Retina (tissue), 1 donor: Measurements from ENCODE around the gene ARID3A.

ENCODE experiments used
- DNase-seq: peaks from one replicate; pipeline ENCODE4 v3.0.0-alpha.2; 2016

The ARID3A gene

DNA sequence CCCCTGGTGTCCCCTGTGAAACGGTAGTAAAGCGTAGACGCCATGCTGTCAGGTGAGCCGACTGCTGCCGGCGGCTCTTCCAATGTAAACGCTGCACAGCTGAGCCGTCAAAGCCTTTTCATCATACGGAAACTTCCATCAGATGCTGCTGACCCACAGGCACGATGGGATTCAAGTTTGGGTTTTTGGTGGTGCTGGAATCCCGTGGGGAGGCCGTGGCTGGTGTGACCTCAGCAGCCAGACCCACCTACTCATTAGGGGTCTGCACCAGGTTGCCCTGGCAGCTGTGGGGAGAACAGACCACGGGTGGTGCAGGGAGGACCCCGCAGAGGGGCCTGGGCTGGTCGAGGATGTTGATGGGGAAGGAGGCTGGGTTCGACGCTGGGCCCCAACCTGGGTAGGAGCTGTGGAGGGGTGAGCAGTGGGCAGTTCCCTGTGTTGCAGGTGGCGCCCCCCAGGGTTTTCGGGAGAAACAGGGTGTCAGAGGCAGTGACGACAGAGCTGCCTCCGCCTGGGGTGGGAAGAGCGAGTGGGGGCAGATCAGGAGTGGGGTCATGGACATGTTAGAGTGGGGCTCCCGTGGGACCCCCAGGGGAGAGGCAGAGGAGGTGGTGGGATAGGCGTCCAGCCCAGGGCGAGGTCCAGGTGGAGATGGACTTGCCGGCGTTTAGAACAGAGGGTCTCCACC, 81.0 kb downstream of the ARID3A start:
- no peak for DNase-seq

DNA sequence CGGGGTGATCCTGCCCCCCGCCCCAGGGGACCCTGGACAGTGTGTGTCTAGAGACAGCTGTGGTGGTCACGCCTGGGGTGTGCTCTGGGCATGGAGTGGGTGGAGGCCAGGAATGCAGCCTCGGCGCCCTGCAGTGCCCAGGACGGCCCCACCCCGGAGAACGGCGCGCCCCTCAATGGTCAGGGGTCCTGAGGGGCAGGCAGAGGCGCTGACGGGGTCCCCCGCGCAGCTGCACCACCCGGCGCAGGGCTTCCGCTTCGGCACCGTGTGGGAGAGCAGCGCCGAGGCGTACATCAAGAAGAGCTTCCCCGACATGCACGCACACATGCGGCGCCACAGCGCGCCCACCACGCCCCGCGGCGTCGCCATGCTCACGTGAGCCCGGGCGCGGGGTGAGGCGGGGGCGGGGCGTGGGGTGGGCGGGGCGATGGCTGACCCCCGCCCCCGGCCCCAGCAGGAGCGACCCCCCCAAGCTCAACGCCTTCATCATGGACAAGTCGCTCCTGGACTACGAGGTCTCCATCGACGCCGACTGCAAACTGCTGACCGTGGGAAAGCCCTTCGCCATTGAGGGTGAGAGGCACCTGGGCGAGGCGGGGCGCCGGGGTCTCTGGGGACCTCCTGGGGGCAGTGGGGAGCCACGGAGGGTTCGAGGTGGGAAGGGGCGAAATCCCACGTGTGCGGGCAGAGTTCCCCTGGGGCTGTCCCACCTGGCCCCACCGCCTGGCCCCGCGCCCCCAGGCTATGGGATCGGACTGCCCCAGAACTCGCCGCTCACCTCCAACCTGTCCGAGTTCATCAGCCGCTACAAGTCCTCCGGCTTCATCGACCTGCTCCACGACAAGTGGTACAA, 81.8 kb downstream of the ARID3A start:
- DNase-seq, result no peak

DNA sequence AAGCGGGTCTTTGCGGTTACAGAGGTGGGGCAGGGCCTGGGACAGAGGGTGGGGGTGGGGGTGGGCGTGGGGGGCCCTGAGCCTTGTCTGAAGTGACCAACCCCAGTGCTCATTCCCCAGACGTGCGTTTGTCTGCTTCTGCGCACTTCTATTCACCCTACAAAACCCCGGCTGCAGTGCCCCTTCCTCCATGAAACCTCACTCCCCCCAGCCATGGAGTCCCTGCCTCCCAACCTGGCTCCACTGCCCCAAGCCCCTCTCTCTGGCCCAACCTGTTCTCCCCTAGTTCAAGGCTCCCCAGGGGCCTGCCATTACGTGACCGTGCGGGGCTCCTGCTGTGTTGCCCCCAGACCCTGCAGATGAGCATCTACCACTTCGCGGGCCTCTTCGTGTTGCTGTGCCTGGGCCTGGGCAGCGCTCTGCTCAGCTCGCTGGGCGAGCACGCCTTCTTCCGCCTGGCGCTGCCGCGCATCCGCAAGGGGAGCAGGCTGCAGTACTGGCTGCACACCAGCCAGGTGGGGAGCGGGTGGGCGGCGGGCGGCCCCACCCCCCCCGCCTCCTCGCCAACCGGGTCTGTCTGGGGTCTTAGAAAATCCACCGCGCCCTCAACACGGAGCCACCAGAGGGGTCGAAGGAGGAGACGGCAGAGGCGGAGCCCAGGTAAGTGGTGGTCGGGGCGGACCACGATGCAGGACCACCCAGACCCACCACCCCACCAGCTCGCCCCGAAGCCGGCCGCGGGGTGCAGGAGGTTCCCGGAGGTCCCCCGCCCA, 82.6 kb downstream of the ARID3A start:
- DNase-seq, result no peak

GRCh38 chr19:1009041-1009980, 83.5 kb downstream of the ARID3A start:
- no peak for DNase-seq

- DNase-seq, result no peak
Measured at GRCh38 chr19:1009981-1010538, 84.2 kb downstream of the ARID3A start.

DNA sequence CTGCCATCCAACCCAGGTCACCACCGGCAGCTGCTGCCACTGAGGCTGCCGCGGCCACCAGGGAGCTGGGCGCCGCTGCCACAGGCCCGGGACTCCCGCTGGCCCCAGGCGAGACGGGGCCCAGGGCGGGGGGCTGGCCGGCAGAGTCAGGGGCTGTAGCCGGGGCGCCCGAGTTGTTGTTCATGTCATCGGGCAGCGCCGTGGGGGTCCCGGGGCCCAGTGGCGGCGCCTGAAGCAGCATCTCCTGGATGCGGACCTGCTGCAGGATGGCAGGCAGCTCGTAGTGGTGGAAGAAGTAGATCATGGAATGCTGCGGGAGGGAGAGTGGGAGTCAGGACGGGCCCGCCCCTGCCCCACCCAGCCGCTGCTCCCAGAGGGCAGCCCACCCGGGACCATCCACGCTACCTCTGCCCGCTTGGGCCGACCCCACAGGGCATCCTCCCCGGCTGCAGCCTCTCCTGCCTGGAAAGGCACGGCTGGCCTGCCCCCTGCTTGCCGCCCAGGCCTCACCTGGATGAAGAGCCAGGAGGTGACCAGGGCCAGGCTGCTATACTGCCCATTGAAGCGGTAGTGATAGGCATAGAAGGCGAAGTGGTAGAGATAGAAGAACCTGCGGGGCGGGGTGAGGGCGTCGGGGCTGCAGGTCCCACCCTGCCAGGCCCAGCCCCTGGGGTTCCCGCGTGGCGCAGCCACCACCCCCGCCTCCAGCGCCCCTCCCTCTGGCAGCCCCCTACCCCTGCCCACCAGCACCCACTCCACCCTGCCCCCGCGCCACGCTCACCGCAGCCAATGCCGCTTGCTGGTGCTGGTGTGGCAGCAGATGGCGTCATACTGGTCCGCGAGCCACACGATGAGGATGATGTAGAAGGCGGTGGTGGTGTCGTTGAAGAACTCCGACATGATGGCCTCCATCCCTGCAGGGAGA, 85.0 kb downstream of the ARID3A start:
- no peak for DNase-seq

GRCh38 chr19:1011831-1012333, 86.0 kb downstream of the ARID3A start:
- no peak for DNase-seq

DNA sequence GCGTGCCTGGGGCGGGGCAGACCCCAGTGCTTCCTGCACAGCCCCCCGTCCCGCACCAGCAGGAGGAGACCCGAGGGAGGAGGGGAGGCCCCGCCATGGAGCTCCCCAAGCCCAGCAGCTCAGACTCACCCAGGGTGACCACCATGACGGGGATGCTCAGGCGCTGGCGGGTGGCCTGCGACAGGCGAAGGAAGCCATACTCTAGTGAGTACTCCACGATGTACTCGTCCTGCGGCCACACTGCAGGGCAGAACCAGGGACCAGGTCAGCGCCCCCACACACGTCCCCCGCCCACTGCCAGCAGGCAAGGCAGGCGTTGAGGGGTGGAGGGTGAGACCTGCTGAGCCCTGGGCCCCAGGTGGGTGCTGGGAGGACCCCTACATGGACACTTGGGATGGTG, 86.5 kb downstream of the ARID3A start:
- DNase-seq, result no peak

DNA sequence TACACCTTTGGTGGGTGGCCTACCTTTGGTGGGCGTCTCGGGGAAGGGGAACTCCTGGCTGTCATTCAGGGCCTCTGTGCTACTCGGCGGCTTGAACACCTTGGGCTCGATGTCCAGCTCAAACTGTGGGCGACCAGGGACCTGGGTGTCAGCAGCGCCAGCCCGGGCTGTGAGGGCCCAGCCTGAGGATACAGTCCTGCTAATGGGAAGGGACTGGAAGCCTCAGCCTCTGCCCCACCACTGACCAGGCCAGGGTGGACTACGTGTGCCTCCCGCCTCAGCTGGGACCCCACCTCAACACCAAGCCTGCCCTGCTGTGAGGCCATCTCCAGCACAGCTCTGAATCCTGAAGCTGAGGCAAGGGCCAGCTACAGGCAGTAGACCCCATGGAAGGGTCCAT, 87.4 kb downstream of the ARID3A start:
- no peak for DNase-seq

DNA sequence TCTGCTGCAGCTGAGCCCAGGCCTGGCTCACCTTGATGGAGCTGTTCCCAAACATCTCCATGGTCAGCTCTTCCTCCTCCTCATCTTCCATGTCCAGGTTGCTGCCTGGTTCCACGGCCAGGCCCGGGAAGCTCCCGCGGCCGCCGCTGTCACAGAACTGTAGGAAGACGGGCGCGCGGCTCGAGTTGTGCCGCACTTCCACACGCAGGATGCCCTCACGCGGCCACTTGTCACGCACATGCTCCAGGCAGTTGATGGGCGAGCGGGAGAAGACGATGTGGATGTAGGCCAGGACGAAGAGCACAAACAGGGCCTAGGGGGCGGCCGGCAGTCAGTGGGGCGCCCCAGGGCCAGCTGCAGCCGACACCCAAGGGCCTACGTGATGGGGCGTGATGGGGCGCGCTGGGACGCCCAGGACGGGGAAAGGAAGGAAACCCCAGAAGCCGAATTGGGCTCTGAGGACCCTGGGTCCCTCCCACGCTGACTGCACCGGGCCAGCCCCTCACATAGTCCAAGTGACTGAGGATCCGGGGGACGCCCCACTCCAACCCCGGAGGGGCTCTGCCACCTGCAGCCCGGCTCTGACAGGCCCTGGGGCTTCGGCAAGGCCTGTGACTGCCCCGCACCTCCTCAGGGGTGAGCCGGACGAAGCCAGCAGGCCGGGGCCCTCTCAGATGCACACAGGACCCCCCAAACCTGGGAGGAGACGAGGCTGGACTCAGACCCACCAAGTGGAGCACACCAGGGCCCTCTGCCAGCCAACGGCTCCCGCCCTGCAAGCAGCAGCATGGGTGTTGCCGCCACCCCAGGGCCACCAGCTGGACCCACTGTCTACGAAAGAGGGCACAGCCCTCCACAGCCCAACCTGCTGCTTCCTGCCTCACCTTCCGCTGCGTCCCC, 88.6 kb downstream of the ARID3A start:
- DNase-seq, result no peak

DNA sequence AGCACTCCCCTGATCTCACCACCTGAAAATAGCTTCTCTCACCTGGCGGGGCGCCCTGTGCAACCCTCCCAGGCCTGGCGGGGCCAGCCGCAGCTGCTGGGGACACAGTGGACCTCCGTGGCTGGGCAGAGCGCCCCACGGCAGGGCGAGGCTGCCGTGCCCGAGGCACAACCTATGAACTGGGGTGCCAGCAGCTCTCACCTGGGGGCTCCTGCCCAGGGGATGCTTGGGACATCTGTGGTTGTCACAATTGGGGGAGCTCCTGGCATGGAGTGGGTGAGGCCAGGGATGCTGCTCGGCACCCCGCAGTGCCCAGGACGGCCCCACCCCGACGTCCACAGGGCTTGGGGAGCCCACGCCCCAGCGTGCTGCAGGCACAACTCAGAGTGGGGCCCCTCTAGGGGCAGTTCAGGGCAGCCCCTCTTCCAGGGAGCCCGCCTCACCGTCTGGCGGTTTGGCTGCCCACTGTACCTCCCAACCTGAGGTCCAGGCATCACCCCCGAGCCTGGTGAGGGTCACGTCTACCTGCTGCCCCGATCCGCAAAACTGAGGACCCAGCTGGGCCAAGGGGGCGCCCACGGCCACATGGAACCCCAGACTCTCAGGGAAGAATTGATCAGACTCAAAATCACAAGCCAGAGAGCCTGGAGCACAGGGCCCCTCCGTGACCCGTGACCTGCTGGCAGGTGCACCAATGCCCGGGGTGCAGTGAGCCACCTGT, 89.4 kb downstream of the ARID3A start:
- DNase-seq, result no peak

GRCh38 chr19:1015782-1016646, 90.2 kb downstream of the ARID3A start:
- DNase-seq, result peak; percentile 58

DNA sequence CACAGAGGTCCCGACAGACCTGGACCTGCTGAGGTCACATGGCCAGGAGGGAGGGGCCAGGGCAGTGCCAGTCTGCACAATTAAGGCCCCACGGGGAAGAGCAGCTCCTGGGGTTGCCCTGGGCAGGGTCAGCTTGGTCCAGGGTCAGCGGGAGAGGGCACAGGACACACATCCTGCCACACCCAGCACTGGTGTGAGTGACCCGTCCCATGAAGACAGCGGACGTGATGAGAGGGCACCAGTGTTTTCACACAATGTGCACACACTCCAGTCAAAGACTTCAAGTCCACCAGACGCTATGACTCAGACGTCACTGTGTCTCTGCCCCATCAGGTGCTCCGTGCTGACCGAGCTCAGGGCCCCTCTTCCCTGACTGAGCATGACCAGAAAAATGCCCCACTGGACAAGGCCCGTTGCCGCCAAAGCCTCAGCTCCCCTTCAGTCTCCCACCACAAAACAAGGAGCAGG, 90.8 kb downstream of the ARID3A start:
- peak; percentile 47 for DNase-seq

DNA sequence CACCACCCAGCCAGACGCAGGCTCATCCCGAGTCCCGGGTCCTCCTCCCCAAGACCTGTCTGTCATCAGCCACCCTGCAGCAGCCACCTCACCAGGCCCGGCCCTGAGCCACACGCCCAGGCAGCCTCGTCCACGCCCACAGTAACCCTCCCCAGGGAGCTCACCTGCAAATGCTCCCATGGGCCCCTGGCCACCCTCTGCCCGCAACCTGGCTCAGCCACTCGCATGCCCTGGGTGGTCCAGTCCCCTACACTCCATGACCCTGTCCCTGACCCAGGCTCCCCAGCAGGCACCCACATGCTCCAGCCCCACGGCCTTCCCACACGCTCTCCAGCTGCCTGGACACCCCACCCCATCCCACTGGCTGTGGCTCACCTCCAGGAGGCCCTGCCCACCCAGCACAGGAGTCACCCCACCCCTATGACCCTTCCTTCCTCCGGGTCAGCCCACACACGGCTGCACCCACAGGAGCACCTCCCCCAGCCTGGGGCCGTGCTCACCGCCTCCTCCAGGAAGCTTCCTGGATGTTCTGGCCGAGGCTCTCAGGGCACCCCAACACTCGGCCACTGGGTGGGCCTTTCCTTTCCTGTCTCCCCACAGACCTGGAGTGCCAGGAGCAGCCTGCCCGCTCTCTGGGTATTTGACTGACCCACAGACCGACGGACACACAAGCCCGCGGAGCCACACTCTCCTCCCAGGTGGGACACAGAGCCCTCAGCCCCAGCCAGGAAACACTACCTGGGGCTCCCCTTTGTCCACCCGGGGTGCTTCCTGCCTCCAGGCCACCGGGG, 91.5 kb downstream of the ARID3A start:
- no peak for DNase-seq

GRCh38 chr19:1017906-1018305, 92.1 kb downstream of the ARID3A start:
- no peak for DNase-seq

GRCh38 chr19:1018393-1018792, 92.6 kb downstream of the ARID3A start:
- DNase-seq, result no peak
